Endothelial cell of hepatic sinusoid (primary cell): ENCODE data around the gene SSBP3.
"Not testable (repeated sequence)": the region's sequence is repeated elsewhere in the genome, so short reads cannot be mapped to it uniquely, and the experiment has no call there.

Experiments used
- in situ Hi-C: cut with HindIII; loops from 2 replicates; pipeline ENCODE4 v1.10.0; 2017; ENCODE audit warnings: low sequenced_read_pairs

Gene SSBP3

DNA sequence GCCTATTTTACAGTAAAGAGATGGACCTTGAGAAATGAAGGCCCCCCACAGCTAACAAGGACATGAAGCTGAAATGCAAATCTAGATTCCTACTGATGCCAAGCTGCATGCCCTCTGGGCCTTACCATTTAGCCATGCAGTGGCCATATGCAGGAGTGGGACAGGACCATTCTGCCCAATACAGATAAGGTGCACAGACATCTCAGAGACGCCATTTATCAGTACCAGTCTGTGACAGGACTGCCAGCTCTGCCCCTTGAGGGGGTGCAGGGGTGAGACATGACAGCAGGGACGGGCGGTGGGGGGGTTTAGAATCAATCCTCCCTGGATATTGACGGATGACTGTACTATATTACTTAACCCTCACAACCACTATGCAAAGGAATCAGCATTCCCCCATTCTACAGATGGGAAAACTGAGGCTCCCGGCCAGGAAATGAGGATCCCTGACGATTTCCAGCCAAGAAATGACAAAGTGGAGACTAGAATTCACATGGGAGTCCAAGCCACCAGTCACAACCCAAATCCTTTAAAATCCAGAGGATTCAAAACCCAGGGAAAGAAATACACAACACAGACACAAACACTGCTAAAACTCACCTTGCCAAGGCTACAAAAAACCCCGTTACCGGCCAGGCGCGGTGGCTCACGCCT, 10.8 kb downstream of the SSBP3 start:
- in situ Hi-C loops = no loop called here

GRCh38 chr1:54394104-54394503, 12.1 kb downstream of the SSBP3 start:
- in situ Hi-C loops = no loop called here

GRCh38 chr1:54392401-54392800, 13.8 kb downstream of the SSBP3 start:
- in situ Hi-C loops = no loop called here

DNA sequence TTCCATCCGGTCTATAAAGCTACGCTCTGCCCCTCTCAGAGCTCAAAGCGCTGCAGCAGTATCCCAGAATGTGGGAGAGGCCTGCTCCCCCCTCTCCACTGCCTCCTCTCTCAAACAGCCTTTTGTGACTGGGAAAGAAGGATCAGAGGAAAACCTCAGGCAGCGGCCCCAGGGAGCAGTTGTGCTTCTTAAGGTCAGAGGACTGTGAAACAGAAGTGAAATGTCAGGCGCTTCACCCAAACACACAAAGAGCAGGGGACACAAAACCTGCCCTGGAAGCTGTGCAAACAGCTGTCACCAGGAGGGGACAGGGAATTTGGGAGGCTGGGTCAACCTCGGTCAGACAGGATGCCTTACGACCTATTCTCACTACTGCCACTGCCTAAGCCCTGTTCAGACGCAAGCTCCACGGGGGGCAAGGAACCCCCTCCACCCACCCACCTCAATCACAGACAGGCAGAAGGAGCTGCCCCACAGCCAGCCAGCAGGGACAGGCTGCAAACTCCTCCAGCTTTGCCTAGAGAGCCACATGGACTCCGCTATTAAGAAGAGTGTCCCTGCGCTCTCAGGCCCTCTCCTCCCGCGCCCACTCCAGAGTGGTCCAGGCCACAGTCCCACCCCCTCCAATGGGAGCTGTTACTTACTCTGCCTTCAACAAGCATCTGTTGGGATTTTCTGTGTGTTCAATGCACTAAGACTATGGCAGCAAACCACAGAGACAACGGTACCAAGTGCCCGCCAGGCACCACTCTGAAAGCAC, 14.6 kb downstream of the SSBP3 start:
- in situ Hi-C loops = no loop called here

GRCh38 chr1:54390655-54391054, 15.5 kb downstream of the SSBP3 start:
- in situ Hi-C loops = no loop called here

DNA sequence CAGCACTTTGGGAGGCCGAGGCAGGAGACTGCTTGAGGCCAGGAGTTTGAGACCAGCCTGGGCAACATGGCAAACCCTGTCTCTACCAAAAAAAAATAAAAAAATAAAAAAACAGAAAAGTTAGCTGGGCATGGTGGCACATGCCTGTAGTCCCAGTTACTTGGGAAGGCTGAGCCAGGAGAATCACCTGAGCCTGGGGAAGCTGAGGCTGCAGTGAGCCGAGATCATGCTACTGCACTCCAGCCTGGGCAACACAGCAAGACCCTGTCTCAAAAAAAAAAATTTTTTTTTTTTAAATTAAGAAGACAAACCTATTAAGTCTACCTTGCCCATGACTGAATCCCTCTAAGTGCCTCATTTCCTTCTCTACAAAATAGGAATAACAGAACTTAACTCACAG, 16.6 kb downstream of the SSBP3 start:
- in situ Hi-C loops = not testable (repeated sequence)

DNA sequence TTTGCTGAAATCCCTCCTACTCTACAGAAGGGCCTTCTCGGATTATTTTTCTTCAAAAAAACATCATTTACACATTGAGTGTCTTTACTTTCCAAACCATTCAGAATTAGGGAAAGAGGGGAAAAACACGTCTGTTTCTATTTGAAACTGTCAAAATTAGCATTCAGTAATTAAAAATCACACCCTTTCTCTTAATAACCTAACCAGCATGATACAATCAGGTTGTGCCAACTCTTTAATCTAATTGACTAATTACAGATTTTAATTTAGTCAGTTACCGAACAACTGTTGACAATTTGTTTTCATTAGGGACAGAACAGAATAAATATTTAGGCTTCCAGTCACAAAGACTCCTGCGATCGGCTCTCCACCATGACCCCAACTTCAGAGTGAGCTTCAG, 18.8 kb downstream of the SSBP3 start:
- in situ Hi-C loops = no loop called here

- in situ Hi-C loops = no loop called here
Observed at GRCh38 chr1:54385727-54386022, 20.5 kb downstream of the SSBP3 start.

GRCh38 chr1:54384918-54385726, 21.1 kb downstream of the SSBP3 start:
- in situ Hi-C loops = no loop called here

DNA sequence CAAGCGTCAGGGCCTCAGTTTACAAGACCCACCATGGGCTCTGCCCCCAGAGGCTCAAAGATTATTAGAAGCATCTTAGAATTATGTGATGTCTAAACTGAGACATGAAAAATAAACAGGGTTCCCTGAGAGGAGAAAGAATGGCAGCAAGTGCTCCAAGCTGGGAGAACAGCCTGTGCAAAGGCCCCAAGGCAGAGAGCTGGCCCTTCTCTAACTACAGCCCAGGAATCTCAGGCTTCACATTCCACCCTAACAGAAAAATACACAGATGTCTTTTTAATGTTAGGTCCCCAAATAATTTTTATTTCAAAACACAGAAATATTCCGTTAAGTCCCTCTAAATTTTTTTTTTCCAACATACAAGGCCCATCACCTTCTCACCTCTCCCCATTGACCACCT, 21.7 kb downstream of the SSBP3 start:
- in situ Hi-C loops = no loop called here

DNA sequence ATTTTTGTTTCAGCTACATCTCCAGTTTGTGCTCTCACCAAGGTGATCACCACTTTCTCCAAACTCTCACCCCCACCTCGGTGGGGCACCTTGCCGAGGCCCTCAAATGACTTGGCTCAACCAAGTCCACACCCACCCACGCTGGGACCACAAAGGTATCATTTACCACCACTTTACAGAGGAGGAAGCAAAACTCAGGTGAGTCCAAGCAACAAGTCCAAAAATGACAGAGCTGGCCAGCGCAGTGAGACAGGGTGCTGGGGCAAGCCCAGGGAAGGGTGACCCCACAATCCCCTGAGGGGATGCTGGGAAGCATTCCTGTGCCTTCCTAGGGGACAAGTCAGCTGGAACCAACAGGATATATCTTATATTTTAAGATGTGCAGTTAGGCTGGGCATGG, 24.7 kb downstream of the SSBP3 start:
- in situ Hi-C loops = no loop called here

- in situ Hi-C loops = no loop called here
Observed at GRCh38 chr1:54380290-54380882, 25.8 kb downstream of the SSBP3 start.

GRCh38 chr1:54379555-54380289, 26.5 kb downstream of the SSBP3 start:
- in situ Hi-C loops = no loop called here

GRCh38 chr1:54378874-54379554, 27.2 kb downstream of the SSBP3 start:
- in situ Hi-C loops = no loop called here

DNA sequence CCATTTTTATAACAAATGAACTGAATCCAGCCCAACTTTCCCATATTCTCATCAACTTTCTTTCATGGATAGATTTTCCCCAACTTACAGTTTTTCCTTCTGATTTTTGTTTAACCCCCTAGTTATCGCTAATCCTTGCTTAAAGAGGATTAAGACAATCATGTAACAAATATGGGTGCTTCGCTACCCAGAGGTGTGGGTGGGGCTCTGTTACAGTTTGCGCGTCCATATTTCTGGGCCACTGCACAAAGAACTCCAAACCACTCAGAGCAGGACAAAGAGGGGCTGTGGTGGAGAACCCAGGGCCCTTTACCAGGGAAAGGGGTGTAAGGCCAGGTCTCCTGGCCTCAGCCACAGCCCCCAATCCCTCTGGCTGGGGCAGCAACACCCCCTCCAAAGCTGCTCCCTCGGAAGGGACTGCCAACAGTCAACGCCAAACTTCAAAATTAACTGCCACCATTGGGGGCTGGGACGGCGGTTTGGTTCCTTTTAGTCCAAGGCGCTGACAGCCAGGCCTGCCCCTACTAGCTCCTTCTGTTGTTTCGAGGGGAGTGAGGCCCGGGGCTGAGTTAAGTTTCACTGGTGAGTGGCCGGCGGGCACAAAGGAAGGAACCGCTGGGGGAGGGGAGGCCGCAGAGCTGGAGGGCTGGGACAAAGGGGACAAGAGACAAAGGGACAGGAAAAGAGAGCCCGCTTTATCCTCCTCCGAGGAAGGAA, 27.9 kb downstream of the SSBP3 start:
- in situ Hi-C loops = no loop called here

DNA sequence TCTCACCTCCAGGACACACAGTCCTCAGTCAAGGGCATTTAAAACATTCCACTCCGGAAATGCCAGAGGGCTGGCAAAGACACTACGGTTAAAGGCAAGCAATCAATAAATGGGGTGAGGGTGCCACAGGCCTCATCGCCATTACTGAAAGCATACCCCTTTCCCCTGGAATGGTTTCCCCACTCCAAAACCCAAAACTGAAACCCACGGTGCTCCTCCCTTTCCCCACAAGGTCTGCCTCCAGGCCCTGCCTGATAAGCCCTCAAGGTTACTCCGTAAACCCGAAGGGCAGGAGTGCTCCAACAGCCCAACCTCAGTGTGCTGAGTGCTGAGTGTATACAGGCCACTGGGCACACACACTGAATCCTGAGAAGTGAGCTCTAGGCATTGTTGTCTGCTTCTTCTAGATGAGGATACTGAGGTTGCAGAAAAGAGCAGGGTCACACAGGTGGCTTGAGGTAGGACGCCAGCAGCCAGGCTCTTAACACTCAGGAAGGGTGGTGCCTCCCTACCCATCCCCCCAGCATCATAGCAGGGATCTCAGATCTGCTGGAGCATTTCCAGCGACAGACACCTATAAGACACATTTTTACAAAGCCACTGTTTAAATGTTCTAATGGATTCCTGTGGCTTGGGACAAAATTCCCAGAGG, 29.0 kb downstream of the SSBP3 start:
- in situ Hi-C loops = no loop called here

DNA sequence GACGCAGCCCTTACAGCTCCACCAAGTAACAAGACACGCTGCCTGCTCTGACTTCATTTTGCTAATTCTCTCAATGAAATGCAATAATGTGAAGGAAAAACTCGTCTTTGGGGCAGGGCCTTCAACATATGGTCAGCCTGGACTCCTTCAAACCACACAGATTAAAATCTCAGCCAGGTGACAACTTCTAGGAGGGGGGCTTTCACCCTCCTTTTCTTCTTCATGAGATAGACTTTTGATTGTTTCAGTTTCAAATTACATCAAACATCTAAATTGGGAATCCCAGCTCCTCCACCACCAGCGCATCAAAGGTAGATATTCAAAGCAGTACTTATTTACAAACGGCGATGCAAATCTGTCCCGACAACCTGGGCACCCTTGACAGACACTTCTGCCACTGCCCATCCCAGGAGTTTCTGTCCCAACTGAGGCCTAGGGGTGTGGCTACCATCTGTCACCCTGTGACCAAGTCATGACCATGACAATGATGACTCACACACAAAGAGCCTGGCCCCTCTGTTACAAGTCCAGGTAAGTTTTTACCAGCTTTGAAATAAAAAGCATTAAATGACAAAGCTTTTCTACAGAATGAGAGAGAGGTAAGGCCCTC, 29.7 kb downstream of the SSBP3 start:
- in situ Hi-C loops = no loop called here

DNA sequence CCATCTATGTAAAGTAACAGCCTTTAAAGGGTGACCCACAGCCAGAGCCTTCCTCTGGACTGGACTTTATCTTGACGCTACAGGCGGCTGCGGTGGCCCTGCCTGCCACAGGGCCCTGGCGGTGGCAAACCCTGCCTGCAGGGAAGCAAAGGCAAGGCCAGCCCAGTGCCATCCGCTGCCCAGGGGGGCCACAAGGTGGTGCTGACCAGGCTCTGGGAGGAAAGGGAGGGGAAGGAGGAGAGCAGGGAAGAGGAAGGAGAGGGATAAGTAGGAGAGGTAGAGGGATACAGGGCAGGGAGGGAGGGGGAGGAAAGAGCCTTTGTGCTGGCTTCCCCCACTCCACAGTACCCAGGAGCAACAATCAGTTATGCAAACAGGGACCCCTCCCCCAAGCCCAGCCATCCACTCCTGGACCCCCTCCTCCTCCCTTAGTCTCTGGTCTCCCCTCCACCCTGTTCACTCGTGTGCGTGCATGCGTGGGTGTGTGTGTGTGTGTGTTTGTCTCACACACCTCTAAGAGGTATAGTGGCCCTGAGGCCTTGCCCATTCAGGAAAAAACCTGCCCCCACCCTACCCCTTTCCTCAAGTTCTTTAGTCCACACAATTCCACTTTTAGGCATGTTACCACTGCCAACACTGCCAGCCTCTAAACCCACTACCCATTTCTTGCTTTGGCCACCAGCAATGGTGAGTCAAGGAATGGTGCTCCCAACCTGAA, 30.3 kb downstream of the SSBP3 start:
- in situ Hi-C loops = no loop called here
